22Rv1 (cell line): ENCODE results near the gene AGBL1.

Source experiments
- H3K27ac ChIP-seq: fragments of 450-650 bp; 2 replicates; pipeline ENCODE4 v1.5.1; 2017
- ZFX ChIP-seq: fragments of 450-650 bp; IDR thresholded peaks from 2 replicates; pipeline ENCODE4 v1.6.1; 2017; ENCODE audit warnings: antibody characterized with exemption, borderline replicate concordance
- TF ChIP-seq, protein P1 (sequence below): fragments of 450-650 bp; IDR thresholded peaks from 2 replicates; pipeline ENCODE4 v1.5.1; 2017; ENCODE audit warnings: mild to moderate bottlenecking

AGBL1 gene

DNA sequence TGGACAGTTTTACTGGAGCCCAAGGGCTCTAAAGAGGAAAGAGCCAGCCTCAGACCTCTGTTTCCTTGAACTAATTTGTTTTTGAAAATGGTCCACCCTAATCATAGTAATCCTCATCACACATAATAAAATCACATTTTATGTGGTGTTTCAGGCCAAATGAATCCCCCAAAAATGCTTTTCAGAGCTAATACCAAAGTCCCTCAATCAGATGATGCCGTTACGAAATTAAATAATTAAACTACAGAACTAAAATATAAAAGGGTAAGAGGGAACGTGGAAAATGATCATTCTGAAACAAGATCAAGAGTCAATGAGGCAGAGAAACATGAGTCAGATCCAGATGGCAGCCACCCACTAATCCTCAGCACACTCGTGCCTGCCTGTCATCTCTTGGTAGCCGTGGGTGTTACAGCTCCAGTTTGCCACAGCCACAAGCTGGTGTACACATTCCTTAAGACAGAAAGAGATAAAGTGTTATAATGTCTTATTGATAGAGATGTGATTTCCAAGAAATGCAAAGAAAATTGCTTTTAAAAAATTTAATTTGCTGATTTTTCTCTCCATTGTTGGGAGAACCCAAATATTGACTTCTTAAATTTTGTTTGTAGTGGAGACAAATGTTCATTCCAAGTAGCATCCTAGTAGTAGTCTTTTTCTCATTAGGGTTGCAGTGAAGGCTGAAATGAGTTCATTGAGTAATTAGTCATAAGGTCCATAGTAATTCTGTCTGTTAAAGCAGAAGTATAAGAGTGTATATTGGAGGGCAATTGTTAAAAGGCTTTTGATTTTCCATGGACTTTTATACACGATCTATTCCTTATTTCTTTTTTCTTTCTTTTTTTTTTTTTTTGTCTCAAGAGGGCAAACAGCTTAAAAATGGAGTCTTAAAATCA, 104.2 kb downstream of the AGBL1 start:
- H3K27ac ChIP-seq: no peak overlapping the region
- TF ChIP-seq ZFX: no peak
- TF ChIP-seq, protein P1, sequence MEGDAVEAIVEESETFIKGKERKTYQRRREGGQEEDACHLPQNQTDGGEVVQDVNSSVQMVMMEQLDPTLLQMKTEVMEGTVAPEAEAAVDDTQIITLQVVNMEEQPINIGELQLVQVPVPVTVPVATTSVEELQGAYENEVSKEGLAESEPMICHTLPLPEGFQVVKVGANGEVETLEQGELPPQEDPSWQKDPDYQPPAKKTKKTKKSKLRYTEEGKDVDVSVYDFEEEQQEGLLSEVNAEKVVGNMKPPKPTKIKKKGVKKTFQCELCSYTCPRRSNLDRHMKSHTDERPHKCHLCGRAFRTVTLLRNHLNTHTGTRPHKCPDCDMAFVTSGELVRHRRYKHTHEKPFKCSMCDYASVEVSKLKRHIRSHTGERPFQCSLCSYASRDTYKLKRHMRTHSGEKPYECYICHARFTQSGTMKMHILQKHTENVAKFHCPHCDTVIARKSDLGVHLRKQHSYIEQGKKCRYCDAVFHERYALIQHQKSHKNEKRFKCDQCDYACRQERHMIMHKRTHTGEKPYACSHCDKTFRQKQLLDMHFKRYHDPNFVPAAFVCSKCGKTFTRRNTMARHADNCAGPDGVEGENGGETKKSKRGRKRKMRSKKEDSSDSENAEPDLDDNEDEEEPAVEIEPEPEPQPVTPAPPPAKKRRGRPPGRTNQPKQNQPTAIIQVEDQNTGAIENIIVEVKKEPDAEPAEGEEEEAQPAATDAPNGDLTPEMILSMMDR: no peak

GRCh38 chr15:86193716-86194380, 114.2 kb downstream of the AGBL1 start:
- H3K27ac ChIP-seq: no peak overlapping the region
- TF ChIP-seq, protein P1: no peak
- TF ChIP-seq ZFX: no peak

- H3K27ac ChIP-seq: no peak overlapping the region
- TF ChIP-seq, protein P1: no peak
- TF ChIP-seq ZFX: no peak
Observed at GRCh38 chr15:86197770-86198169, 118.1 kb downstream of the AGBL1 start.

- TF ChIP-seq, protein P1: no peak
- TF ChIP-seq ZFX: no peak
- no peak overlapping the region for H3K27ac ChIP-seq
Observed at GRCh38 chr15:86199467-86200145, 119.9 kb downstream of the AGBL1 start.

- no peak overlapping the region for H3K27ac ChIP-seq
- TF ChIP-seq, protein P1: no peak
- no peak for TF ChIP-seq ZFX
Observed at GRCh38 chr15:86201313-86202008, 121.8 kb downstream of the AGBL1 start.

- TF ChIP-seq, protein P1: no peak
- TF ChIP-seq ZFX: no peak
- H3K27ac ChIP-seq: no peak overlapping the region
Observed at GRCh38 chr15:86203462-86203861, 123.8 kb downstream of the AGBL1 start.
